ENCODE results near the gene PCCA. TPM values are rescaled to one million over a fixed set of nuclear protein-coding genes. Genes with fewer than 3 reads are reported as not detected.

The PCCA gene
- polyA plus RNA-seq, 2 of the 4 experiments (the other 2 are of a cell fraction): 13.2 to 13.7 TPM

DNA sequence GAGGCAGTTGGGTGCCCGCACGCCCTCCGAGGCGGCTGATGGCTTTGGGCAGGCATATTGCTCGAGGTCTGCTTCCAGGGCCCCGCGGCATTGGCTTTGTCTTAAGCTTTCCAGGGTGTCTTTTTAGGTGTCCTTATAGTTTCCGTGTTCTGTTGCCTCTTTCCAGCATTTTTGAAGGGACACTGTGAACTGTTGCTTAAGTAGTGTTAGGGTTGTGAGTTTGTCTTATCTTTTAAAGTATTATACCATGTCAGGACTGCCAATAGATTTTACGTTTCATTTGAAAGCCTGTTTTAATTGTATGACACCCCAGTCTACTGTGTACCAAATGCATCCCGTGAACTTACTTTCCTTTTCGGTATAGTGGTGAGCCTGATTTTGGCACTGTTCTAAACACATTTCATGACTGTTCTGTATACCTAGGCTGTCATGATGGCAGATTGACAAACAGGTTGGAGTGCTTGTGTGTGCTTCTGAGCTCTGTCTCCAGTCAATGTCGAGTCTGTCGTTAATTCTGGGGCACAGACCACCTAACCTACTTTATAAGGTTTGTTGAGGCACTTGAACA, 656 bp downstream of the PCCA start:
- ChIA-PET POLR2A (interaction anchor here (1.1 to 1.7 kb wide), 5 partner anchors 9 to 431 kb away, joined by 3 to 15 read pairs (median 5); partner anchors contain the start of gene ZIC2), CTCF (interaction anchor here (1.5 kb wide), 1 partner anchor 173 kb away, joined by 3 read pairs; no protein-coding TSS in a partner anchor)
- Histone ChIP-seq H3K27ac (peak overlapping the region; percentile 74 to 92), H3K4me2 (peak overlapping the region; percentile 76), H3K4me1 (peaks cover 17% of the 10 kb centered on the region; the same call in 2 of the 3 replicates), H3K9me3 (no peaks in the 10 kb centered on the region), H3K4me3 (peak overlapping the region; percentile 95)
- WGBS (ENCODE audit: missing lambda C conversion rate): under 1% methylated on average over 13 of the region's 13 CpGs
- DNase-seq (ENCODE audit: low read depth in 1 of 2, low spot score in 1 of 2) (no peak), ATAC-seq (peak; percentile 73 to 77; a peak in 5 of 6 replicates), FAIRE-seq (no peak)
- TF ChIP-seq CBX2 (IDR thresholded peaks at IDR 0.05; ENCODE audit: borderline replicate concordance, low read depth) (no peak), RCOR1 (IDR thresholded peaks at IDR 0.05; ENCODE audit: low read depth, low read length) (no peak), EHF (CRISPR knock-in tag; IDR thresholded peaks at IDR 0.05) (no peak), FOSL2 (IDR thresholded peaks at IDR 0.05) (no peak), FOSL2 (CRISPR knock-in tag; IDR thresholded peaks at IDR 0.05) (no peak), ZFP36 (IDR thresholded peaks at IDR 0.05; ENCODE audit: borderline replicate concordance, partially characterized antibody) (no peak), MAZ (IDR thresholded peaks at IDR 0.05; ENCODE audit: borderline replicate concordance, low read depth, low read length) (no peak), POLR2A (IDR thresholded peaks at IDR 0.05; ENCODE audit: low read length) (no peak), CHD4 (IDR thresholded peaks at IDR 0.05; ENCODE audit: borderline replicate concordance) (no peak)
- TF ChIP-seq, protein P1, sequence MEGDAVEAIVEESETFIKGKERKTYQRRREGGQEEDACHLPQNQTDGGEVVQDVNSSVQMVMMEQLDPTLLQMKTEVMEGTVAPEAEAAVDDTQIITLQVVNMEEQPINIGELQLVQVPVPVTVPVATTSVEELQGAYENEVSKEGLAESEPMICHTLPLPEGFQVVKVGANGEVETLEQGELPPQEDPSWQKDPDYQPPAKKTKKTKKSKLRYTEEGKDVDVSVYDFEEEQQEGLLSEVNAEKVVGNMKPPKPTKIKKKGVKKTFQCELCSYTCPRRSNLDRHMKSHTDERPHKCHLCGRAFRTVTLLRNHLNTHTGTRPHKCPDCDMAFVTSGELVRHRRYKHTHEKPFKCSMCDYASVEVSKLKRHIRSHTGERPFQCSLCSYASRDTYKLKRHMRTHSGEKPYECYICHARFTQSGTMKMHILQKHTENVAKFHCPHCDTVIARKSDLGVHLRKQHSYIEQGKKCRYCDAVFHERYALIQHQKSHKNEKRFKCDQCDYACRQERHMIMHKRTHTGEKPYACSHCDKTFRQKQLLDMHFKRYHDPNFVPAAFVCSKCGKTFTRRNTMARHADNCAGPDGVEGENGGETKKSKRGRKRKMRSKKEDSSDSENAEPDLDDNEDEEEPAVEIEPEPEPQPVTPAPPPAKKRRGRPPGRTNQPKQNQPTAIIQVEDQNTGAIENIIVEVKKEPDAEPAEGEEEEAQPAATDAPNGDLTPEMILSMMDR (IDR thresholded peaks at IDR 0.05): no peak
- TF ChIP-seq, protein P2, sequence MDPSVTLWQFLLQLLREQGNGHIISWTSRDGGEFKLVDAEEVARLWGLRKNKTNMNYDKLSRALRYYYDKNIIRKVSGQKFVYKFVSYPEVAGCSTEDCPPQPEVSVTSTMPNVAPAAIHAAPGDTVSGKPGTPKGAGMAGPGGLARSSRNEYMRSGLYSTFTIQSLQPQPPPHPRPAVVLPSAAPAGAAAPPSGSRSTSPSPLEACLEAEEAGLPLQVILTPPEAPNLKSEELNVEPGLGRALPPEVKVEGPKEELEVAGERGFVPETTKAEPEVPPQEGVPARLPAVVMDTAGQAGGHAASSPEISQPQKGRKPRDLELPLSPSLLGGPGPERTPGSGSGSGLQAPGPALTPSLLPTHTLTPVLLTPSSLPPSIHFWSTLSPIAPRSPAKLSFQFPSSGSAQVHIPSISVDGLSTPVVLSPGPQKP (IDR thresholded peaks at IDR 0.05; ENCODE audit: low read depth, low read length): no peak

DNA sequence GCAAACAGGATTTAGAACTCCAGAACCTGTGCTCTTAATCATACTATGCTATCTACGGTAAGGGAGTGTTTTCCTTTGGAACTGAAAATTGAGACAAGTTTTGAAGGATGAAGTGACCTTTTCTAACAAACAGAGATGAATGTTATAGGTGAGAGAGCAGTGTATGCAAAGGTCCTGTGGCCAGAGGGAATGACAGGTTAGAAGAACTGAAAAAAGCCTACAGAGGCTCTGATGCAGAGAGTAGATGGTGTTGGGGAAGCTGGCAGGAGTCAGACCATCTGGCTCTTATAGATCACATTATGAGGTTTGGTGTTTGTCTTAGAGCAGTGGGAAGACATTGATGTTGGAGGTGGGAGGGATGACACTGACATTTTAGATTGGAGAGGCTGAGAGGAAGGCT, 2.0 kb downstream of the PCCA start:
- 90% methylated on average over 1 of the region's 1 CpG for WGBS (ENCODE audit: missing lambda C conversion rate)
- H3K4me2 ChIP-seq: no peak overlapping the region
- CTCF ChIA-PET: no interaction called here

More for the DNA sequence above, 2.0 kb downstream of the PCCA start:
- no peak for DNase-seq (ENCODE audit: low read depth in 1 of 2, low spot score in 1 of 2)
- POLR2A ChIA-PET: no interaction called here
- Histone ChIP-seq H3K27ac (no peak overlapping the region), H3K9me3 (no peaks in the 10 kb centered on the region), H3K4me3 (no peak overlapping the region), H3K4me1 (peaks cover 17% of the 10 kb centered on the region; the same call in 2 of the 3 replicates)
- ATAC-seq: no peak
- TF ChIP-seq, protein P3, sequence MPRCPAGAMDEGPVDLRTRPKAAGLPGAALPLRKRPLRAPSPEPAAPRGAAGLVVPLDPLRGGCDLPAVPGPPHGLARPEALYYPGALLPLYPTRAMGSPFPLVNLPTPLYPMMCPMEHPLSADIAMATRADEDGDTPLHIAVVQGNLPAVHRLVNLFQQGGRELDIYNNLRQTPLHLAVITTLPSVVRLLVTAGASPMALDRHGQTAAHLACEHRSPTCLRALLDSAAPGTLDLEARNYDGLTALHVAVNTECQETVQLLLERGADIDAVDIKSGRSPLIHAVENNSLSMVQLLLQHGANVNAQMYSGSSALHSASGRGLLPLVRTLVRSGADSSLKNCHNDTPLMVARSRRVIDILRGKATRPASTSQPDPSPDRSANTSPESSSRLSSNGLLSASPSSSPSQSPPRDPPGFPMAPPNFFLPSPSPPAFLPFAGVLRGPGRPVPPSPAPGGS (IDR thresholded peaks at IDR 0.05): no peak
- TF ChIP-seq FOSL2 (IDR thresholded peaks at IDR 0.05) (no peak), FOSL2 (CRISPR knock-in tag; IDR thresholded peaks at IDR 0.05) (no peak), HOXB13 (CRISPR knock-in tag; IDR thresholded peaks at IDR 0.05; ENCODE audit: low read depth) (no peak), EHMT2 (IDR thresholded peaks at IDR 0.05; ENCODE audit: low read depth) (no peak), RFX5 (IDR thresholded peaks at IDR 0.05) (no peak), HEYL (CRISPR knock-in tag; IDR thresholded peaks at IDR 0.05) (no peak), RAD21 (conservative IDR thresholded peaks at IDR 0.05 in 1 of 2, IDR thresholded peaks at IDR 0.05 in 1 of 2) (no peak), CEBPB (IDR thresholded peaks at IDR 0.05) (no peak), MAFK (IDR thresholded peaks at IDR 0.05; ENCODE audit: partially characterized antibody) (no peak)
- TF ChIP-seq, protein P4, sequence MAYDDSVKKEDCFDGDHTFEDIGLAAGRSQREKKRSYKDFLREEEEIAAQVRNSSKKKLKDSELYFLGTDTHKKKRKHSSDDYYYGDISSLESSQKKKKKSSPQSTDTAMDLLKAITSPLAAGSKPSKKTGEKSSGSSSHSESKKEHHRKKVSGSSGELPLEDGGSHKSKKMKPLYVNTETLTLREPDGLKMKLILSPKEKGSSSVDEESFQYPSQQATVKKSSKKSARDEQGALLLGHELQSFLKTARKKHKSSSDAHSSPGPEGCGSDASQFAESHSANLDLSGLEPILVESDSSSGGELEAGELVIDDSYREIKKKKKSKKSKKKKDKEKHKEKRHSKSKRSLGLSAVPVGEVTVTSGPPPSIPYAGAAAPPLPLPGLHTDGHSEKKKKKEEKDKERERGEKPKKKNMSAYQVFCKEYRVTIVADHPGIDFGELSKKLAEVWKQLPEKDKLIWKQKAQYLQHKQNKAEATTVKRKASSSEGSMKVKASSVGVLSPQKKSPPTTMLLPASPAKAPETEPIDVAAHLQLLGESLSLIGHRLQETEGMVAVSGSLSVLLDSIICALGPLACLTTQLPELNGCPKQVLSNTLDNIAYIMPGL (CRISPR knock-in tag; IDR thresholded peaks at IDR 0.05; ENCODE audit: borderline replicate concordance): no peak
- TF ChIP-seq, protein P5, sequence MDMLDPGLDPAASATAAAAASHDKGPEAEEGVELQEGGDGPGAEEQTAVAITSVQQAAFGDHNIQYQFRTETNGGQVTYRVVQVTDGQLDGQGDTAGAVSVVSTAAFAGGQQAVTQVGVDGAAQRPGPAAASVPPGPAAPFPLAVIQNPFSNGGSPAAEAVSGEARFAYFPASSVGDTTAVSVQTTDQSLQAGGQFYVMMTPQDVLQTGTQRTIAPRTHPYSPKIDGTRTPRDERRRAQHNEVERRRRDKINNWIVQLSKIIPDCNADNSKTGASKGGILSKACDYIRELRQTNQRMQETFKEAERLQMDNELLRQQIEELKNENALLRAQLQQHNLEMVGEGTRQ (IDR thresholded peaks at IDR 0.05): no peak
- no peak for FAIRE-seq

Data from A549 (cell line).